HEK293 (cell line): ENCODE measurements around the gene SERTAD1.

Experiments
- EGR2 ChIP-seq: fragments of 450-650 bp; formaldehyde crosslinking; IDR thresholded peaks from 2 replicates; pipeline ENCODE4 v1.5.1; 2016; ENCODE audit warnings: low read depth, missing biosample characterization, missing genetic modification characterization
- HOXA7 ChIP-seq: sonication (generic); formaldehyde crosslinking; IDR thresholded peaks from 2 replicates; pipeline ENCODE4 v1.8.1; 2022; ENCODE audit warnings: missing genetic modification reagents, borderline replicate concordance
- KLF17 ChIP-seq: fragments of 450-650 bp; formaldehyde crosslinking; IDR thresholded peaks from 2 replicates; pipeline ENCODE4 v1.5.1; 2016; ENCODE audit warnings: missing biosample characterization, missing genetic modification characterization
- MEIS1 ChIP-seq: sonication (generic); formaldehyde crosslinking; IDR thresholded peaks from 2 replicates; pipeline ENCODE4 v1.8.1; 2022; ENCODE audit warnings: missing genetic modification reagents, mild to moderate bottlenecking, borderline replicate concordance
- OSR2 ChIP-seq: fragments of 450-650 bp; formaldehyde crosslinking; IDR thresholded peaks from 2 replicates; pipeline ENCODE4 v1.5.1; 2016; ENCODE audit warnings: missing biosample characterization, missing genetic modification characterization
- REST ChIP-seq: fragments of 450-650 bp; formaldehyde crosslinking; IDR thresholded peaks from 2 replicates; pipeline ENCODE4 v1.5.1; 2016; ENCODE audit warnings: missing biosample characterization, missing genetic modification characterization
- ZBTB1 ChIP-seq: fragments of 450-650 bp; formaldehyde crosslinking; IDR thresholded peaks from 2 replicates; pipeline ENCODE4 v1.5.1; 2016; ENCODE audit warnings: missing biosample characterization, missing genetic modification characterization
- ZEB2 ChIP-seq: fragments of 450-650 bp; formaldehyde crosslinking; IDR thresholded peaks from 2 replicates; pipeline ENCODE4 v1.5.1; 2016; ENCODE audit warnings: missing biosample characterization, missing genetic modification characterization
- ZNF133 ChIP-seq: fragments of 450-650 bp; formaldehyde crosslinking; IDR thresholded peaks from 2 replicates; pipeline ENCODE4 v1.5.1; 2016; ENCODE audit warnings: missing biosample characterization, missing genetic modification characterization
- ZNF2 ChIP-seq: fragments of 450-650 bp; formaldehyde crosslinking; IDR thresholded peaks from 2 replicates; pipeline ENCODE4 v1.5.1; 2016; ENCODE audit warnings: missing biosample characterization, missing genetic modification characterization
- ZNF221 ChIP-seq: fragments of 450-650 bp; formaldehyde crosslinking; IDR thresholded peaks from 2 replicates; pipeline ENCODE4 v1.5.1; 2017; ENCODE audit warnings: missing biosample characterization, missing genetic modification characterization, borderline replicate concordance
- ZNF239 ChIP-seq: fragments of 450-650 bp; formaldehyde crosslinking; IDR thresholded peaks from 2 replicates; pipeline ENCODE4 v1.5.1; 2016; ENCODE audit warnings: missing biosample characterization, missing genetic modification characterization
- ZNF37A ChIP-seq: fragments of 450-650 bp; IDR thresholded peaks from 2 replicates; pipeline ENCODE4 v1.5.1; 2018; ENCODE audit warnings: missing biosample characterization, missing genetic modification characterization
- ZNF394 ChIP-seq: fragments of 450-650 bp; formaldehyde crosslinking; IDR thresholded peaks from 2 replicates; pipeline ENCODE4 v1.5.1; 2016; ENCODE audit warnings: missing biosample characterization, missing genetic modification characterization, mild to moderate bottlenecking, moderate library complexity, borderline replicate concordance
- ZNF48 ChIP-seq: fragments of 450-650 bp; formaldehyde crosslinking; IDR thresholded peaks from 2 replicates; pipeline ENCODE4 v1.5.1; 2016; ENCODE audit warnings: missing biosample characterization, missing genetic modification characterization
- ZNF513 ChIP-seq: fragments of 450-650 bp; IDR thresholded peaks from 2 replicates; pipeline ENCODE4 v1.5.1; 2018; ENCODE audit warnings: missing biosample characterization, missing genetic modification characterization
- ZNF518A ChIP-seq: fragments of 450-650 bp; formaldehyde crosslinking; conservative IDR thresholded peaks from 2 replicates; pipeline ENCODE4 v1.5.1; 2016; ENCODE audit warnings: low read depth, missing biosample characterization, missing genetic modification characterization
- ZNF585B ChIP-seq: fragments of 450-650 bp; formaldehyde crosslinking; IDR thresholded peaks from 2 replicates; pipeline ENCODE4 v1.5.1; 2016; ENCODE audit warnings: missing biosample characterization, missing genetic modification characterization
- ZNF596 ChIP-seq: fragments of 450-650 bp; IDR thresholded peaks from 2 replicates; pipeline ENCODE4 v1.5.0; 2018; ENCODE audit warnings: missing biosample characterization, mild to moderate bottlenecking, missing genetic modification characterization, moderate library complexity
- ZNF621 ChIP-seq: fragments of 450-650 bp; formaldehyde crosslinking; IDR thresholded peaks from 2 replicates; pipeline ENCODE4 v1.5.1; 2017; ENCODE audit warnings: missing biosample characterization, missing genetic modification characterization
- ZNF639 ChIP-seq: fragments of 450-650 bp; formaldehyde crosslinking; IDR thresholded peaks from 2 replicates; pipeline ENCODE4 v1.5.1; 2016; ENCODE audit warnings: missing biosample characterization, missing genetic modification characterization
- ZNF658 ChIP-seq: fragments of 450-650 bp; formaldehyde crosslinking; IDR thresholded peaks from 2 replicates; pipeline ENCODE4; 2016; ENCODE audit warnings: missing biosample characterization, missing genetic modification characterization
- ZNF692 ChIP-seq: fragments of 450-650 bp; formaldehyde crosslinking; IDR thresholded peaks from 2 replicates; pipeline ENCODE4 v1.5.1; 2016; ENCODE audit warnings: missing biosample characterization, missing genetic modification characterization
- ZNF768 ChIP-seq: fragments of 450-650 bp; formaldehyde crosslinking; IDR thresholded peaks from 2 replicates; pipeline ENCODE4 v1.5.1; 2018; ENCODE audit warnings: missing biosample characterization, mild to moderate bottlenecking, missing genetic modification characterization
- ZNF791 ChIP-seq: fragments of 450-650 bp; formaldehyde crosslinking; IDR thresholded peaks from 2 replicates; pipeline ENCODE4 v1.5.1; 2016; ENCODE audit warnings: missing biosample characterization, missing genetic modification characterization

Gene SERTAD1

GRCh38 chr19:40446263-40446784, 20.5 kb upstream of the SERTAD1 start (continued):
- TF ChIP-seq REST (tag by site-specific recombination) (no peak), ZNF791 (no peak), KLF17 (tag by site-specific recombination) (0 out of 2 replicates have a peak, but pooled peaks have one; percentile 54), HOXA7 (no peak), ZNF596 (tag by site-specific recombination) (no peak), ZNF48 (no peak), ZNF621 (tag by site-specific recombination) (no peak), ZNF513 (tag by site-specific recombination) (no peak), OSR2 (tag by site-specific recombination) (no peak), ZNF658 (tag by site-specific recombination) (no peak), ZNF394 (tag by site-specific recombination) (no peak), EGR2 (peak; percentile 21), ZNF37A (tag by site-specific recombination) (no peak), ZNF133 (tag by site-specific recombination) (no peak), ZNF2 (tag by site-specific recombination) (no peak), ZNF639 (tag by site-specific recombination) (no peak), ZNF585B (tag by site-specific recombination) (no peak), ZNF692 (tag by site-specific recombination) (no peak), ZBTB1 (tag by site-specific recombination) (no peak), ZNF221 (no peak), MEIS1 (CRISPR knock-in tag) (no peak), ZNF518A (tag by site-specific recombination) (no peak), ZNF768 (tag by site-specific recombination) (no peak), ZNF239 (no peak), ZEB2 (tag by site-specific recombination) (0 out of 2 replicates have a peak, but pooled peaks have one; percentile 5)
